ENCODE results near the gene UBIAD1.

UBIAD1 gene

DNA sequence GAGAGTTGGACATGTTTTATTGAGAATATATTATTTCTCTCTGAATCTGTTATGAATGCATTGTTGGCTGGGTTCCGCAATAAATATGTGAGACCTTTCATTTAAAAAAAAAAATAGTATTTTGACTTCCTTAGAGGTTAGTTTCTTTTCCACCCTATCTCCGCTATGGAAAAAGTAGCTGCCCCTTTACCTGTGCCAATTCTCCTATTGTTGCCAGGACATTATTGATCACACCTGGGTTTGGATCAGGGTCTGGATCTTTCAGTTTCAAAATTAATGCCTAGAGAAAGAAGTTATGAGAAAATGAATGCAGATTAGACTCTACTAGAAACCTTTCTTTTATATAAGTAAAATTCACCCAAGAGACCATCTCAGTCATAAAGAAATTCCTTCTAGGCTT is 39.8 kb upstream of the UBIAD1 start:
- no peak for ATAC-seq
- no peak for TF ChIP-seq PATZ1 (CRISPR knock-in tag; IDR thresholded peaks at IDR 0.05; ENCODE audit: borderline replicate concordance)

GRCh38 chr1:11237356-11237755 is 35.6 kb upstream of the UBIAD1 start:
- no peak for ATAC-seq
- no peak for TF ChIP-seq BACH2 (CRISPR knock-in tag; IDR thresholded peaks at IDR 0.05; ENCODE audit: borderline replicate concordance)
- no peak for TF ChIP-seq ZFP30 (CRISPR knock-in tag; IDR thresholded peaks at IDR 0.05)
- TF ChIP-seq OSR1 (CRISPR knock-in tag; IDR thresholded peaks at IDR 0.05) = no peak
- TF ChIP-seq GLIS3 (CRISPR knock-in tag; IDR thresholded peaks at IDR 0.05) = no peak
- TF ChIP-seq, protein P1, sequence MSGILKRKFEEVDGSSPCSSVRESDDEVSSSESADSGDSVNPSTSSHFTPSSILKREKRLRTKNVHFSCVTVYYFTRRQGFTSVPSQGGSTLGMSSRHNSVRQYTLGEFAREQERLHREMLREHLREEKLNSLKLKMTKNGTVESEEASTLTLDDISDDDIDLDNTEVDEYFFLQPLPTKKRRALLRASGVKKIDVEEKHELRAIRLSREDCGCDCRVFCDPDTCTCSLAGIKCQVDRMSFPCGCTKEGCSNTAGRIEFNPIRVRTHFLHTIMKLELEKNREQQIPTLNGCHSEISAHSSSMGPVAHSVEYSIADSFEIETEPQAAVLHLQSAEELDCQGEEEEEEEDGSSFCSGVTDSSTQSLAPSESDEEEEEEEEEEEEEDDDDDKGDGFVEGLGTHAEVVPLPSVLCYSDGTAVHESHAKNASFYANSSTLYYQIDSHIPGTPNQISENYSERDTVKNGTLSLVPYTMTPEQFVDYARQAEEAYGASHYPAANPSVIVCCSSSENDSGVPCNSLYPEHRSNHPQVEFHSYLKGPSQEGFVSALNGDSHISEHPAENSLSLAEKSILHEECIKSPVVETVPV (CRISPR knock-in tag; IDR thresholded peaks at IDR 0.05) = no peak
- no peak for TF ChIP-seq PPARA (CRISPR knock-in tag; IDR thresholded peaks at IDR 0.05; ENCODE audit: borderline replicate concordance)
- no peak for TF ChIP-seq RARB (CRISPR knock-in tag; IDR thresholded peaks at IDR 0.05)
- no peak for TF ChIP-seq PATZ1 (CRISPR knock-in tag; IDR thresholded peaks at IDR 0.05; ENCODE audit: borderline replicate concordance)
- no peak for TF ChIP-seq ZNF565 (CRISPR knock-in tag; conservative IDR thresholded peaks at IDR 0.05; ENCODE audit: low read depth)
- TF ChIP-seq CREB5 (CRISPR knock-in tag; IDR thresholded peaks at IDR 0.05; ENCODE audit: low read depth) = no peak
- TF ChIP-seq ESRRG (CRISPR knock-in tag; IDR thresholded peaks at IDR 0.05) = no peak
- TF ChIP-seq ISL1 (CRISPR knock-in tag; IDR thresholded peaks at IDR 0.05) = no peak

DNA sequence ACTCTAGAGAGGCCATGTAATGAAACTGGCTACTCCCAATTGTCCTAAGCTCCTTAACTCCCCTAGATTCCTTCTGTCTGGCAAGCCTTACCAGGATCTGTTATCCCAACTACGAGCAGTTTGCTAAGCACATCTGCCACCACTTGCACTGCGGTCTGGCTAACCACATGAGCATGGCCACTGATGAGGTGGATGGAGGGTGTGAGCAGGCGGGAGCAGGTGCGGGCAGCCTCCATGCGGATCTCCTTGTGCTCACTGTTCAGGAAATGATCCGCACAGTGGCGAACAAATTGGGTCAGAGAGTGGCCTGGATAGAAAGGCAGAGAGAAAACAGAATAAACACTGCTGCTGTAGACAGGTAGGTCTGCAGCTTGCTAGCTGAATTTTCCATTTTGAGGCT is 34.7 kb upstream of the UBIAD1 start:
- ATAC-seq = no peak
- TF ChIP-seq SNAI2 (CRISPR knock-in tag; IDR thresholded peaks at IDR 0.05) (no peak), ZNF70 (CRISPR knock-in tag; IDR thresholded peaks at IDR 0.05) (no peak), PPARA (CRISPR knock-in tag; IDR thresholded peaks at IDR 0.05; ENCODE audit: borderline replicate concordance) (no peak), GLIS3 (CRISPR knock-in tag; IDR thresholded peaks at IDR 0.05) (no peak), TOX (CRISPR knock-in tag; IDR thresholded peaks at IDR 0.05; ENCODE audit: borderline replicate concordance) (no peak), ISL1 (CRISPR knock-in tag; IDR thresholded peaks at IDR 0.05) (no peak)

DNA sequence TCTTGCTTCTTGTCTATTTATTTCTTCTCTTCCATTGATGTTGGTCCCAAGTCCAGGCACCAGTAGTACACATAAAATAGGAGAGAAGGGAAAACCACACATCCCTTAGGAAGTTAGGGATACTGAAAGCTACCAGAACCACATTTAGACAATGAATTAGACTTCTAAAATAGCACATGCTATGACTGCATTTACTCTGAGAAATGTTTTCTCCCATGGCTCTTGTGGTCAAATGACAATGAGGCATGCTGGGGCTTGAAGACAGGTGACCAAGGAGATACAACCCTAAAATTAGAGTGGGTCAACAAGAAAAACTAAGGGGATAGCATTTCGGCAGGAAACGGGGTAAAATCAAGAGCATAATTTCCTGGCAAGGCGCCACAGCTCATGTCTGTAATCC is 27.8 kb upstream of the UBIAD1 start:
- TF ChIP-seq ZNF8 (CRISPR knock-in tag; IDR thresholded peaks at IDR 0.05) = no peak
- no peak for TF ChIP-seq CSDC2 (CRISPR knock-in tag; IDR thresholded peaks at IDR 0.05)
- TF ChIP-seq TCF4 (CRISPR knock-in tag; IDR thresholded peaks at IDR 0.05; ENCODE audit: borderline replicate concordance) = no peak
- TF ChIP-seq, protein P2, sequence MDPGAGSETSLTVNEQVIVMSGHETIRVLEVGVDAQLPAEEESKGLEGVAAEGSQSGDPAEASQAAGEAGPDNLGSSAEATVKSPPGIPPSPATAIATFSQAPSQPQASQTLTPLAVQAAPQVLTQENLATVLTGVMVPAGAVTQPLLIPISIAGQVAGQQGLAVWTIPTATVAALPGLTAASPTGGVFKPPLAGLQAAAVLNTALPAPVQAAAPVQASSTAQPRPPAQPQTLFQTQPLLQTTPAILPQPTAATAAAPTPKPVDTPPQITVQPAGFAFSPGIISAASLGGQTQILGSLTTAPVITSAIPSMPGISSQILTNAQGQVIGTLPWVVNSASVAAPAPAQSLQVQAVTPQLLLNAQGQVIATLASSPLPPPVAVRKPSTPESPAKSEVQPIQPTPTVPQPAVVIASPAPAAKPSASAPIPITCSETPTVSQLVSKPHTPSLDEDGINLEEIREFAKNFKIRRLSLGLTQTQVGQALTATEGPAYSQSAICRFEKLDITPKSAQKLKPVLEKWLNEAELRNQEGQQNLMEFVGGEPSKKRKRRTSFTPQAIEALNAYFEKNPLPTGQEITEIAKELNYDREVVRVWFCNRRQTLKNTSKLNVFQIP (CRISPR knock-in tag; IDR thresholded peaks at IDR 0.05; ENCODE audit: borderline replicate concordance, low read depth) = no peak
- TF ChIP-seq GLIS3 (CRISPR knock-in tag; IDR thresholded peaks at IDR 0.05) = no peak
- no peak for TF ChIP-seq BACH2 (CRISPR knock-in tag; IDR thresholded peaks at IDR 0.05; ENCODE audit: borderline replicate concordance)
- TF ChIP-seq ZFP30 (CRISPR knock-in tag; IDR thresholded peaks at IDR 0.05) = no peak
- TF ChIP-seq OSR1 (CRISPR knock-in tag; IDR thresholded peaks at IDR 0.05) = no peak
- no peak for TF ChIP-seq TSHZ2 (CRISPR knock-in tag; IDR thresholded peaks at IDR 0.05)
- no peak for TF ChIP-seq PPARA (CRISPR knock-in tag; IDR thresholded peaks at IDR 0.05; ENCODE audit: borderline replicate concordance)
- TF ChIP-seq TOX (CRISPR knock-in tag; IDR thresholded peaks at IDR 0.05; ENCODE audit: borderline replicate concordance) = no peak
- TF ChIP-seq, protein P1 (CRISPR knock-in tag; IDR thresholded peaks at IDR 0.05) = no peak
- TF ChIP-seq ESRRG (CRISPR knock-in tag; IDR thresholded peaks at IDR 0.05) = no peak
- TF ChIP-seq ZFP3 (CRISPR knock-in tag; IDR thresholded peaks at IDR 0.05) = no peak
- ATAC-seq = no peak

All from SK-N-SH treated with all-trans-retinoic acid at 6 μM for 48 hours (cell line).